GM12878 (cell line): ENCODE results near the gene MACF1. TPM values are rescaled to one million over a fixed set of nuclear protein-coding genes. Genes with fewer than 3 reads are reported as not detected.

Experiments used
- ATAC-seq: fragments of 200-7000 bp; cut with Tn5 transposase; 3 replicates; pipeline ENCODE4 v1.9.1; 2020; ENCODE audit warnings: mild to moderate bottlenecking, moderate library complexity
- BruUV-seq: library from RNA; stranded (reverse); fragments of 400-500 nt; replicated peaks from 2 replicates; lab custom pipeline; 2021; lab: Mats Ljungman, UMichigan
- CTCF ChIA-PET: fragments of 300-600 bp; sonication (Branson Sonifier 250); formaldehyde crosslinking; extraction: SDS; loops from one replicate; lab custom pipeline; 2021; ENCODE audit warnings: inconsistent platforms; lab: Yijun Ruan, JAX
- POLR2A ChIA-PET: fragments of 350-600 bp; formaldehyde crosslinking; extraction: SDS; loops from one replicate; lab custom pipeline; 2021; ENCODE audit warnings: inconsistent platforms; lab: Charles Lee
- RAD21 ChIA-PET: fragments of 300-600 bp; sonication (Branson Sonifier 250); formaldehyde crosslinking; loops from one replicate; lab custom pipeline; 2023; ENCODE audit warnings: antibody characterized with exemption; ENCODE audit not compliant: unreplicated experiment; lab: Charles Lee
- SMC1A ChIA-PET: fragments of 300-600 bp; sonication (Branson Sonifier 250); formaldehyde crosslinking; loops from one replicate; lab custom pipeline; 2023; ENCODE audit not compliant: unreplicated experiment, uncharacterized antibody; lab: Charles Lee
- DNase-seq: peaks from one replicate; pipeline ENCODE4 v3.0.0-alpha.2; 2011; ENCODE audit warnings: low read depth, low spot score
- FAIRE-seq: peaks from 3 replicates; lab custom pipeline; 2011; peaks lifted over from hg19 to GRCh38; lab: Jason Lieb, UNC
- H2AFZ ChIP-seq: 2 replicates; pipeline ENCODE4 v1.6.0; 2011; ENCODE audit warnings: low read depth, low read length, control low read depth; ENCODE audit not compliant: control insufficient read depth
- H3K27ac ChIP-seq: 2 replicates; pipeline ENCODE4 v1.5.1; 2011; ENCODE audit warnings: control low read depth; ENCODE audit not compliant: control insufficient read depth, insufficient read depth
- H3K27me3 ChIP-seq, 2 experiments: replicated peaks in 1 of 2; 2 replicates each; pipeline versions ENCODE4 v1.6.0 to v1.6.1; 2011; ENCODE audit warnings: low read length in 1 of 2; ENCODE audit not compliant: control insufficient read depth in 2 of 2, insufficient read depth in 2 of 2
- H3K36me3 ChIP-seq, 2 experiments: 2 replicates each; pipeline ENCODE4 v1.5.1; 2011; ENCODE audit warnings: low read length in 1 of 2; ENCODE audit not compliant: control insufficient read depth in 2 of 2, insufficient read depth in 2 of 2
- H3K4me1 ChIP-seq: 2 replicates; pipeline ENCODE4 v1.6.1; 2011; ENCODE audit warnings: mild to moderate bottlenecking, low read length, moderate library complexity, mixed read lengths; ENCODE audit not compliant: control insufficient read depth, insufficient read depth
- H3K4me2 ChIP-seq: 2 replicates; pipeline ENCODE4 v1.6.0; 2011; ENCODE audit warnings: control low read depth; ENCODE audit not compliant: control insufficient read depth, insufficient read depth
- H3K4me3 ChIP-seq: fragments of 200-600 bp; sonication (generic); 2 replicates; pipeline ENCODE4 v1.5.1; 2016
- H3K79me2 ChIP-seq: 2 replicates; pipeline ENCODE4 v1.6.0; 2011; ENCODE audit warnings: low read length; ENCODE audit not compliant: control insufficient read depth, insufficient read depth
- H3K9ac ChIP-seq: 2 replicates; pipeline ENCODE4 v1.8.0; 2011; ENCODE audit warnings: low read length, control low read depth, mixed read lengths; ENCODE audit not compliant: control insufficient read depth, insufficient read depth
- H3K9me3 ChIP-seq: replicated peaks from 3 replicates; pipeline ENCODE4 v1.5.1; 2011; ENCODE audit warnings: mild to moderate bottlenecking, low read length; ENCODE audit not compliant: control insufficient read depth, insufficient read depth
- H4K20me1 ChIP-seq: 2 replicates; pipeline ENCODE4 v1.6.0; 2011; ENCODE audit not compliant: control insufficient read depth, insufficient read depth
- BMI1 ChIP-seq: fragments of 450-650 bp; IDR thresholded peaks from 2 replicates; pipeline ENCODE4 v1.6.1; 2016; ENCODE audit warnings: mild to moderate bottlenecking, moderate library complexity, borderline replicate concordance
- CBFB ChIP-seq: IDR thresholded peaks from 2 replicates; pipeline ENCODE4 v1.6.1; 2016; ENCODE audit warnings: antibody characterized with exemption, low read depth
- EGR1 ChIP-seq, 2 experiments: IDR thresholded peaks; 1 replicate in 1 of 2; 2 replicates in 1 of 2; pipeline ENCODE4 v1.6.1; 2011 to 2012; ENCODE audit warnings: low read depth in 2 of 2, low read length in 2 of 2, borderline replicate concordance in 1 of 2, mild to moderate bottlenecking in 1 of 2, moderate library complexity in 1 of 2
- ETV6 ChIP-seq, 2 experiments: fragments of 450-650 bp in 1 of 2; IDR thresholded peaks in 1 of 2; conservative IDR thresholded peaks in 1 of 2; 2 replicates each; pipeline ENCODE4 v1.6.1; 2014; ENCODE audit warnings: antibody characterized with exemption in 1 of 2, borderline replicate concordance in 1 of 2, low read depth in 1 of 2, mild to moderate bottlenecking in 1 of 2, moderate library complexity in 1 of 2
- HDAC2 ChIP-seq: fragments of 200-600 bp; sonication (generic); IDR thresholded peaks from 2 replicates; pipeline ENCODE4 v1.6.1; 2017
- NR2C1 ChIP-seq: fragments of 450-650 bp; IDR thresholded peaks from 2 replicates; pipeline ENCODE4 v1.6.1; 2017; ENCODE audit warnings: antibody characterized with exemption, mild to moderate bottlenecking, moderate library complexity
- NR2F1 ChIP-seq: fragments of 450-650 bp; conservative IDR thresholded peaks from 2 replicates; pipeline ENCODE4 v1.6.1; 2017; ENCODE audit warnings: mild to moderate bottlenecking
- PAX5 ChIP-seq: IDR thresholded peaks from 2 replicates; pipeline ENCODE4 v1.6.1; 2011; ENCODE audit warnings: low read depth, low read length, borderline replicate concordance
- PBX3 ChIP-seq: IDR thresholded peaks from 2 replicates; pipeline ENCODE4 v1.6.1; 2011; ENCODE audit warnings: mild to moderate bottlenecking, low read depth, low read length, moderate library complexity; ENCODE audit not compliant: insufficient replicate concordance
- SMAD1 ChIP-seq: fragments of 450-650 bp; IDR thresholded peaks from 2 replicates; pipeline ENCODE4 v1.6.1; 2018; ENCODE audit warnings: mild to moderate bottlenecking, low read depth; ENCODE audit not compliant: partially characterized antibody
- ZNF24 ChIP-seq: fragments of 450-650 bp; IDR thresholded peaks from 2 replicates; pipeline ENCODE4 v1.6.1; 2017; ENCODE audit warnings: antibody characterized with exemption, mild to moderate bottlenecking
- ZNF274 ChIP-seq: IDR thresholded peaks from one replicate; pipeline ENCODE4 v1.8.0; 2011; ENCODE audit not compliant: insufficient read length, insufficient read depth
- WGBS: methylation state at CpG from one replicate; pipeline ENCODE4 v1.1.6; 2016; ENCODE audit warnings: low lambda C conversion rate; ENCODE audit not compliant: insufficient replicate concordance, insufficient coverage; ENCODE audit errors: missing lambda C conversion rate; 5-methylcytosine and 5-hydroxymethylcytosine counted together
- in situ Hi-C: fragments of 300-500 bp; cut with MboI; formaldehyde crosslinking; loops from 9 replicates; pipeline ENCODE4 v1.14.3; 2018; ENCODE audit warnings: mixed read lengths
- intact Hi-C: fragments of 100-400 bp; cut with micrococcal nuclease; formaldehyde crosslinking; loops from one replicate; pipeline ENCODE4 v1.14.2; 2022; ENCODE audit not compliant: unreplicated experiment
- polyA plus RNA-seq, 11 experiments: library from polyadenylated mRNA; depleted of rRNA in 4 of 11; unstranded in 6 of 11; stranded (reverse) in 5 of 11; fragments of >200 nt; fragmentation: Nextera tagmentation in 4 of 11; fragmentation: Illumina TruSeq in 1 of 11; extraction: Ambion mirVana in 4 of 11; extraction: Trizol in 1 of 11; gene quantifications; 1 replicate in 1 of 11; 2 replicates in 10 of 11; pipeline versions ENCODE4 v1.2.1 to v1.2.3, GENCODE V29; 2011 to 2016; ENCODE audit warnings: inconsistent platforms in 2 of 11, missing spikeins in 2 of 11, low read depth in 1 of 11
- total RNA-seq, 4 experiments: library from RNA; depleted of rRNA in 3 of 4; stranded (reverse); fragments of >200 nt in 3 of 4; fragmentation: Illumina TruSeq in 1 of 4; extraction: Trizol in 1 of 4; gene quantifications; 2 replicates each; pipeline versions ENCODE4 v1.2.1 to v1.2.3, GENCODE V29; 2013 to 2021
- TF ChIP-seq, protein P1 (sequence below): fragments of 450-650 bp; IDR thresholded peaks from 2 replicates; pipeline ENCODE4 v1.6.1; 2018; ENCODE audit warnings: borderline replicate concordance, mild to moderate bottlenecking; ENCODE audit not compliant: partially characterized antibody
- TF ChIP-seq, protein P2 (sequence below): fragments of 450-650 bp; IDR thresholded peaks from 2 replicates; pipeline ENCODE4 v1.6.1; 2017; ENCODE audit warnings: mild to moderate bottlenecking, low read depth, inconsistent platforms; ENCODE audit not compliant: poor library complexity, severe bottlenecking

The MACF1 gene
- total and polyA plus RNA-seq, 10 of the 15 experiments (the other 5 are each of a cell fraction or from before 2014, with no cell fraction given): 15.5 to 201 (median 76.9) TPM

DNA sequence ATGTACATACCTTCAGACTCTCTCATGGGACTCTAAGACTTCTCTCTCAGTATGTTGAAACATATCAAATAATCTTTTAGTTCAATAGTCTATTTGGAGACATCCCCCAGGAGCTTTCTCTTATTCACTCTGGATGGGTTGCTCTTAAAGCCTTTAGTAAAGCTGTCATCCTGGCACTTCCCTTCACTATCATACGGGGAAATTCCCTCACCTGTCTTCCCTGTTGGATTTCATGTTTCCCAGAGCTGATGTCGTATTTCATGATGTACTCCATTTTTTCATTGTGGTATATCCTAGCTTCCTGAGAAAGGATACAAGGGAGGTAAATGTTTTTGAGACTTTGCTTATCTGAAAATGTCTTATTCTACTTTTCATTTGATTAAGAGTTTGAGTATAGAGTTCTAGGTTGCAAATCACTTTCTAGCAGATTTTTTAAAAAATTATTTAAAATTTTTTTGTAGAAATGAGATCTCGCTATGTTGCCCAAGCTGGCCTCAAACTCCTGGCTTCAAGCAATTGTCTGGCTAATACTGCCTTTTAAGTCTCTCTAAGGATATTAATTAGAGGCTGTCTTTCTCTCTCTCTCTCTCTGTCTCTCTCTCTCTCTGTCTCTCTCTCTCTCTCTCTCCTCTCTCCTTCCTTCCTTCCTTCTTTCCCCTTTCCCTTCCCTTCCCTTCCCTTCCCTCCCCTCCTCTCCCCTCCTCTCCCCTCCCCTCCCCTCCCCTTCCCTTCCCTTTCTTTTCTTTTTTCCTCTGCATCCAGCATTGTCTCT is 17.0 kb upstream of the MACF1 start (continued):
- TF ChIP-seq, protein P1, sequence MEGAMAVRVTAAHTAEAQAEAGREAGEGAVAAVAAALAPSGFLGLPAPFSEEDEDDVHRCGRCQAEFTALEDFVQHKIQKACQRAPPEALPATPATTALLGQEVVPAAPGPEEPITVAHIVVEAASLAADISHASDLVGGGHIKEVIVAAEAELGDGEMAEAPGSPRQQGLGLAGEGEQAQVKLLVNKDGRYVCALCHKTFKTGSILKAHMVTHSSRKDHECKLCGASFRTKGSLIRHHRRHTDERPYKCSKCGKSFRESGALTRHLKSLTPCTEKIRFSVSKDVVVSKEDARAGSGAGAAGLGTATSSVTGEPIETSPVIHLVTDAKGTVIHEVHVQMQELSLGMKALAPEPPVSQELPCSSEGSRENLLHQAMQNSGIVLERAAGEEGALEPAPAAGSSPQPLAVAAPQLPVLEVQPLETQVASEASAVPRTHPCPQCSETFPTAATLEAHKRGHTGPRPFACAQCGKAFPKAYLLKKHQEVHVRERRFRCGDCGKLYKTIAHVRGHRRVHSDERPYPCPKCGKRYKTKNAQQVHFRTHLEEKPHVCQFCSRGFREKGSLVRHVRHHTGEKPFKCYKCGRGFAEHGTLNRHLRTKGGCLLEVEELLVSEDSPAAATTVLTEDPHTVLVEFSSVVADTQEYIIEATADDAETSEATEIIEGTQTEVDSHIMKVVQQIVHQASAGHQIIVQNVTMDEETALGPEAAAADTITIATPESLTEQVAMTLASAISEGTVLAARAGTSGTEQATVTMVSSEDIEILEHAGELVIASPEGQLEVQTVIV: no peak
- TF ChIP-seq CBFB: no peak

DNA sequence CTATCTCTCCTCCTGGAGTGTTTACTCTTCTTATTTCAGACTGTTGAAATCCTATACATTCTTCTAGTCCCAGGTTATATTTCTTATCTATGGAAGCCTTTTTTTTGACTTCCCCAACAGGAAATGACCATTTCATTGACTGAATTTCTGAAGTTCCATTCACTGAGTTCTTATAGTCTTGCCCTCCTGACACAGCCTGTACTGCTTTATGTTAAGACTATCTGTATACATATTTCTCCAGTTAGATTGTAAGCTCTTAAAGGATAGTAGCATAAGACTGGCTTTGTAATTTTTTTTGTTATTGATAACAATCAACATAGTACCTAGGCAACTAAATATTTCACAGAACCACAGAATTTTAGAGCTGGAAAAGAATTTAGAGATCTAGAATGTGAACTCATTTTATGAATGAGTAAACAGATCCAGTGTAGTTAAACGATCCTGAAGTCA is 14.9 kb upstream of the MACF1 start:
- Histone ChIP-seq H3K79me2 (peaks cover 56% of the 10 kb centered on the region), H3K27me3 (no peaks in the 10 kb centered on the region), H3K4me2 (no peak overlapping the region), H4K20me1 (no peaks in the 10 kb centered on the region), H3K27ac (no peak overlapping the region), H2AFZ (no peak overlapping the region), H3K4me1 (peaks cover 35% of the 10 kb centered on the region), H3K4me3 (no peak overlapping the region), H3K9ac (no peak overlapping the region), H3K36me3 (no peaks in the 10 kb centered on the region), H3K9me3 (no peaks in the 10 kb centered on the region)
- TF ChIP-seq HDAC2 (no peak), EGR1 (IDR thresholded peaks at IDR 0.05; ENCODE audit: borderline replicate concordance in 1 of 2, low read depth in 2 of 2, low read length in 2 of 2) (no peak), ZNF274 (no peak), PBX3 (no peak), ZNF24 (no peak), ETV6 (conservative IDR thresholded peaks at IDR 0.05 in 1 of 2, IDR thresholded peaks at IDR 0.05 in 1 of 2; ENCODE audit: borderline replicate concordance in 1 of 2, low read depth in 1 of 2) (no peak), SMAD1 (no peak), NR2C1 (no peak), BMI1 (no peak), PAX5 (no peak), NR2F1 (no peak)
- TF ChIP-seq, protein P2, sequence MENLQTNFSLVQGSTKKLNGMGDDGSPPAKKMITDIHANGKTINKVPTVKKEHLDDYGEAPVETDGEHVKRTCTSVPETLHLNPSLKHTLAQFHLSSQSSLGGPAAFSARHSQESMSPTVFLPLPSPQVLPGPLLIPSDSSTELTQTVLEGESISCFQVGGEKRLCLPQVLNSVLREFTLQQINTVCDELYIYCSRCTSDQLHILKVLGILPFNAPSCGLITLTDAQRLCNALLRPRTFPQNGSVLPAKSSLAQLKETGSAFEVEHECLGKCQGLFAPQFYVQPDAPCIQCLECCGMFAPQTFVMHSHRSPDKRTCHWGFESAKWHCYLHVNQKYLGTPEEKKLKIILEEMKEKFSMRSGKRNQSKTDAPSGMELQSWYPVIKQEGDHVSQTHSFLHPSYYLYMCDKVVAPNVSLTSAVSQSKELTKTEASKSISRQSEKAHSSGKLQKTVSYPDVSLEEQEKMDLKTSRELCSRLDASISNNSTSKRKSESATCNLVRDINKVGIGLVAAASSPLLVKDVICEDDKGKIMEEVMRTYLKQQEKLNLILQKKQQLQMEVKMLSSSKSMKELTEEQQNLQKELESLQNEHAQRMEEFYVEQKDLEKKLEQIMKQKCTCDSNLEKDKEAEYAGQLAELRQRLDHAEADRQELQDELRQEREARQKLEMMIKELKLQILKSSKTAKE: no peak
- BruUV-seq: no TSS peak
- intact Hi-C loops (no loop called here), in situ Hi-C loops (no loop called here)
- ChIA-PET RAD21 (interaction anchor here (6.4 to 12.8 kb wide), 5 partner anchors 28 to 90 kb away, joined by 83 to 393 read pairs (median 206); no protein-coding TSS in a partner anchor), SMC1A (interaction anchor here (0.9 to 12.1 kb wide), 12 partner anchors 8 to 172 kb away, joined by 3 to 655 read pairs (median 92); no protein-coding TSS in a partner anchor), CTCF (interaction anchor here (1.5 to 14.8 kb wide), 10 partner anchors 10 to 349 kb away, joined by 3 to 918 read pairs (median 50); no protein-coding TSS in a partner anchor), POLR2A (interaction anchor here (0.7 kb wide), 1 partner anchor 83 kb away, joined by 3 read pairs; no protein-coding TSS in a partner anchor)
- no peak for FAIRE-seq
- no peak for ATAC-seq
- DNase-seq: no peak
- 0% methylated on average over 1 of the region's 1 CpG for WGBS
